ENCODE measurements around the gene FRAS1.
"Not testable (repeated sequence)": the region's sequence is repeated elsewhere in the genome, so short reads cannot be mapped to it uniquely, and the experiment has no call there.

The FRAS1 gene

DNA sequence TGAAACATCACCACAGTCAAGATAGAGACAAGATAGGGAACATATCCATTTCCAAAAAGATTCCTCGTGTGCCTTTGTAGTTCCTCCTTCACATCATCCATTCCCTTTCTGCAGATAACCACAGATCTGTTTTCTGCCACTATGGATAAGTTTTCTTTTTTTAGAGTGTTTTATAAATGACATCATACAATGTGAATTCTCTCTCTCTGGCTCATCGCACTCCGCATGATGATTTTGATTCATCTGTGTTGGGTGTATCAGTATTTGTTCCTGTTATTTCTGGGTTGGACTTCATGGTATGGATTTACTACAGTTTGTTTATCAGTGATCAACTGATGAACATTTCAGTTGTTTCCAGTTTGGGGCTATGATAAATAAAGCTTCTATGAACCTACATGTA, 471.2 kb downstream of the FRAS1 start:
- DNase-seq = no peak

DNA sequence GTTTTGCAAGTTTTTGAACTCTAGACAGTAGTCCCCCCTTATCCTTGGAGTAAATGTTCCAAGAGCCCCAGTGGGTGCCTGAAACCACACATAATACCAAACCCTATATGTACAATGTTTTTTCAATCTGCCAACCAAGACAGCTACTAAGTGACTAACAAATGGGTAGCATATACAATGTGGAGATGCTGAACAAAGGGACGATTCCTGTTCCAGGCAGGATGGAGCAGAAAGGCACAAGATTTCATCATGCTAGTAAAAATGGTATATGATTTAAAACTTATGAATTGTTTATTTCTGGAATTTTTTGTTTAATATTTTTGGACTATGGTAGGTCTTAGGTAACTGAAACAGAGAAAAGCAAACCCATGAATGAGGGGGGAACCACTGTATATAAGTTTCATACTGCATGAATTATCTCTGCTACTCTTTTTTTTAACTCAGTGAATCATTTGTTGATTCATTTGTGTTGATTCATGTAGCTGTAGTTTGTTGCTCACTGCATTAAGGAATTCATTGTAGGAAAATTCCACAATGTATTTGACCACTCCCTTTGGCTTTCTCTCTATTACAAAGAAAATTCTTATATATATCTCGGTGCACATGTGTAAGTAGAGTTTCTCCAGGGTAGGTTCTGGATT, 472.6 kb downstream of the FRAS1 start:
- no peak for DNase-seq

DNA sequence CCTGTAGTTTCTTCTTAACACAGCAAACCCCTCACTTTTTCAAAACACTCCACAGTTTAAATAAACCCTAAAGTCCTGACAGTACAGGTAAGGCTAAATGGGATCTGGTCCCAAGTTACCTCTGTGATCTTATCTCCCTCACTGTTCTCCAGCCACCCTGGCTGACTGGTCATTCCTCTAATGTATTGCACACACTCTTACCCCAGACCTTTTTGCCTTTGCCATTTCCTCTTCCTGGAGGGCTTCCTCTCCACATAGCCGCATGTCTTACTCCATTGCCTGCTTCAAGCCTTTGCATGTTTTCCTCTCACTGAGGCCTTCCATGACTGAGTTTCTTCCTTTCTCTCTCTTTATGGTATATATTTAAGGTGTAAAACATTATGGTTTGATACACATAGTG, 474.9 kb downstream of the FRAS1 start:
- no peak for DNase-seq

DNA sequence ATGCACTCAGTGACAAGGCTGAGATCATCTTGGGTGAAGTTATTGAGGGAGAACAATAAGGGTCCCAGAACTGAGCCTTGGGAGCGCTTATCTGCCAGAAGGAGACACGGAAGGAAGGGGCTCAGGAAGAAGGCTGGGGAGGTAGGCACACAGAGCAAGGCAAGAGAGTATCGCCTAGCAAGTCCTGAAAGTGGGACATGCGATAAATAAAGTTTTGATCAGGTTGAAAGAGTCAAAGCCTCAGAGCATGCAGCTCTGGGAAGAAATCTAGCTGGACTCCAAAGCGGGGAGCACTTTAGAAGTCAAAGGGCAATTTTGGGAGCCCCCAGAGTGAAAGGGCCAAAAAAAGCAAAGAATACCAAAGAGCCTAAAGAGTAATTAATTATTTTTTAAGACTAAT, 476.7 kb downstream of the FRAS1 start:
- DNase-seq = no peak

DNA sequence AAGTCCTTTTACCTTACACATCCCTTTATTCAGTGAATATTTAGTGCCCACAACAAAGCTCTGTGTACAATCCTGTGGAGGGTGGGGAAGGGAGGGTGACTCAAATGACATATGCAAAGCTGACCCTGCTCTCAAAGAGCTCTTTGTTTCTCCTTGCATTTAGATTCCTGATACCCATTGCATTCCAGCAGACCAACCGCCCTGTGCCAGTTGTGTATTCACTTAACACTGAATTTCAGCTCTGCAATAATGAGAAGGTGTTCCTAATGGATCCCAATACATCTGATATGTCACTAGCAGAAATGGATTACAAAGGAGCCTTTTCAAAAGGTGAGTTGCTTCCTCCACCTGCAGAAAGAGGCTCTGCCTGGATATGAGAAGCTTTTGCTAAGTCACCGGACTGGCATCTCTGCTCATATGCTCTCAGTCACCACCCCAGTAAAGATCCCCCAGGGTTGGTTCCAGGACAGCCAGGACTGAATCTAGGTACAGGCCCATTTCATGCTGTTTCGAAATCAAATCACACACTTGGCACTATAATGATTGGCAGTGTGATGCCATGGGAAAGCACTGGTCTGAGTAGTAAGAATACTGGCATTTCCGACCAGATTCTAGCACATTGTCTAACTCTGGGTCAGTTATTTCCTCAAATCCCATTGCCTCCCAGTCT, 477.3 kb downstream of the FRAS1 start:
- DNase-seq = no peak

DNA sequence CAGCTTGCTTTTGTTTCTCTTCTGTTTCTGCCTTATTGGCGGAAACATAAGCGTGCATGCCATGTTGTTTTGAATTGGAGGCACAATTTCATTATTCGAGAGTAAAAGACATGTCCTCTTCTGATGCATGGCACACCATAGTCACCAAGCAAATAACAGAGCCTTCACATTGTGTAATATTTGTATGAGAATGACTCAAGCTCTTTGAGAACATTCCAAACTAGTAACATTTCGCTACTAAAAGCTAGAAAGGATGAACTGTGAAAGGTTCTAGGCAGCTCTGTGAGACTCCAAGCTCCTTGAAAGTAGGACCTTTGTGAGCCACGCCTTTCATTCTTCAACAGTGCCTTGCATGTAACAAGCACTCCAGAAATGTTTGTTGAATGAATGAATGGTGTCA, 485.2 kb downstream of the FRAS1 start:
- DNase-seq = no peak

DNA sequence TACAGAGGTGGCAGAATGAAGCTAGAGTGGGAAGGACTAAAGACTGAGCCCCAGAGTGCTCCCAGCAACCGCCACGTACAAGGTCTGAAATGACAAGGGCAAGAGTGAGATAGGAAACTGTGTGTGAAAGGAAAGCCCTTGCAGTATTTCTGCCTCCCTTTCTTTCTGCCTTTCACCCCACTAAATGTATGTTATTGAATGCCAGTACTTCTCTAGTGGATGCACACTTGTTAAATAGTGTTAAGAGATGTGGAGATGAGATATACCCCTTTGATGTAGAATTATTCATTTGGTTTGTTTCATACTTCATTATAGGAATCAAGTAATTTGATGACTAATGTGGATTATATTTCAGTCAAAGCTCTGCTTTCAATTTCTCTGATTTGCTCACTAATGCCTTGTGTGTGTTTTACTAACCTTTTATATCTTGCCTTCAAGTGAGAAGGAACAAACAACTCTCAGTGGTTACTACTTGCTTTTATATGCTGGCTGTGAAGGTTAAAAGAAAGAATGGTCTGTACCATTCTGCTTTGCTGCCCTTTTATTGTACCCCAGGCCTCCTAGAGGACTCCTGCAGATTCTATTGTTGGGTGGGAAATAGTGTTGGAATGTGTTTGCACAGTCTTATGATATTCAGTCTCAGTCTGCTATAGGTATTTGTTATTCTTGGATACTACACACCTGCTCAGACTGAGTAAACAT, 486.5 kb downstream of the FRAS1 start:
- no peak for DNase-seq

DNA sequence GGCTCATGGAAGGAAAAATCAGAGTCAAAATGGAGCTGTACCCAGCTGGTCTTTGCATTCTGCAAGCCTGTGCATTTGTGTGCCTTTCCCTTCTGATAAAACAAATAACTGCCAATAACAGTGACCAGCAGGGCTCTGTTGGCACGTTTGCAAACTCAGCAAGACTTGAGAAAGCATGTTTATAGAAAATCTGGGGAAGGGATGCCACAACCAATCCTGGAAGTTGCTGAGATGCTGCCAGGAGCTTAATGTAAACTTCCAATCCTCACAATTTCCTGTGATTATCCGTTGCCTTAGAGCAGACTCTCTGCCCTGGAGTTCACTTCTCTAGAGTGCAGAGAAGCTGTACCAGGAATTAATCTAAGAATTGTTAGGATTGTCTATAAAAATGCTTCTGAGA, 487.6 kb downstream of the FRAS1 start:
- DNase-seq = no peak

DNA sequence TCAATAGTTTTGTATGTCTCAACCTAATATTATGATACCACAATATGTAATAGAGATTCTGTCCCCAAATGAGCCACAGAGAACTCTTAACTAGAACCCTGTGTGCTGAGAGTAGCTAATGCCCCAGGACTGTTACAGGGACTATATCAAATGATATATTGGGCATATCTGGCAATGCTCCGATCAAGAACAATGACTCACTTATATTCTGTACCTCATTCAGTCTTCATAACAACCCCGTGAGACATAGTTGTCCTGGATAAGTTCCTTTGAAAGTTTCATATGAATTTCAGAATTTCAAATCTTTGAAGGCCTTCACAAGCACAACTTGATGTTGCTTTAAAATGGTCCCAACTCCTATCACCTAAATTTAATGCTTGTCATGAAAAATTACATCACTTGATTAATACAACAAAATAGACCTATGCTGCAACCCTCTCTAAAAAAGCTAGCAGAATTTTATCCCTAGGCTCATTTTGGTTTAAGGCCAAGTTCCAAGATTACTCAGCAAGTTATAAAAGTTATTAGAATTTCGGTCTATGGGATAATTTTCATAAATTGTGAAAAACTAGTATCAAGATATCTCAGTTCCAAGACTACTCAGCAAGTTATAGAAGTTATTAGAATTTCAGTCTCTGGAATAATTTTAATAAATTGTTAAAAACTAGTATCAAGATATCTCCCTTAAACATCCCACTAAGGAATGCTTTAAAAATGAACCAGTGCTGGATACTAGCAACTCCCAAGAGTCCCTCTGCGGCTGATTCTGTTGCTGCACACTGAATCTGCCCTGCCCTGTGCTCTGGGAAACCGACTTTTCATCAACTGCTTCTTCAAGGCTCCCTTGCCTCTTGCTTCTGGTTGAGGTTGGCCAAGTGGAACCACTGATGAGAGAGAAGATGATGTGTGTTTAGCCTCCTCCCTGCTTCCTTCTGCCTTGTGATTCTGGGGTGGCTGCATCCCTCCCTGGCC, 488.4 kb downstream of the FRAS1 start:
- no peak for DNase-seq

DNA sequence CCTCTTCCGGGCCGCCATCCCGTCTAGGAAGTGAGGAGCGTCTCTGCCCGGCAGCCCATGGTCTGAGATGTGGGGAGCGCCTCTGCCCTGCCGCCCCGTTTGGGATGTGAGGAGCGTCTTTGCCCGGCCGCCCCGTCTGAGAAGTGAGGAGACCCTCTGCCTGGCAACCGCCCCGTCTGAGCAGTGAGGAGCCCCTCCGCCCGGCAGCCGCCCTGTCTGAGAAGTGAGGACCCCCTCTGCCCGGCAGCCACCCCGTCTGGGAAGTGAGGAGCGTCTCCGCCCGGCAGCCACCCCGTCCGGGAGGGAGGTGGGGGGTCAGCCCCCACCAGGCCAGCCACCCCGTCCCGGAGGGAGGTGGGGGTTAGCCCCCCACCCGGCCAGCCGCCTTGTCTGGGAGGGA, 490.8 kb downstream of the FRAS1 start:
- DNase-seq = not testable (repeated sequence)

DNA sequence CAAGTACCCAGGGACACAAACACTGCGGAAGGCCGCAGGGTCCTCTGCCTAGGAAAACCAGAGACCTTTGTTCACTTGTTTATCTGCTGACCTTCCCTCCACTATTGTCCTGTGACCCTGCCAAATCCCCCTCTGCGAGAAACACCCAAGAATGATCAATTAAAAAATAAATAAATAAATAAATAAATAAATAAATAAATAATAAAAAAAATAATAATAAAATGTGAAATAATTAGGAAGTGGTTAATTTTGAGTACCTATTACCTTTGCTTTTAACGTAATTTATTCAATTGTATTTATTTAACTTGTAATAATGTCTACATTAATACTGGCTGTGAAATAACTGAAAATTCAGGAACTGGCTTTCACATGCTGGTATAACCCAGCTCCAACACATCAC, 491.8 kb downstream of the FRAS1 start:
- not testable (repeated sequence) for DNase-seq

DNA sequence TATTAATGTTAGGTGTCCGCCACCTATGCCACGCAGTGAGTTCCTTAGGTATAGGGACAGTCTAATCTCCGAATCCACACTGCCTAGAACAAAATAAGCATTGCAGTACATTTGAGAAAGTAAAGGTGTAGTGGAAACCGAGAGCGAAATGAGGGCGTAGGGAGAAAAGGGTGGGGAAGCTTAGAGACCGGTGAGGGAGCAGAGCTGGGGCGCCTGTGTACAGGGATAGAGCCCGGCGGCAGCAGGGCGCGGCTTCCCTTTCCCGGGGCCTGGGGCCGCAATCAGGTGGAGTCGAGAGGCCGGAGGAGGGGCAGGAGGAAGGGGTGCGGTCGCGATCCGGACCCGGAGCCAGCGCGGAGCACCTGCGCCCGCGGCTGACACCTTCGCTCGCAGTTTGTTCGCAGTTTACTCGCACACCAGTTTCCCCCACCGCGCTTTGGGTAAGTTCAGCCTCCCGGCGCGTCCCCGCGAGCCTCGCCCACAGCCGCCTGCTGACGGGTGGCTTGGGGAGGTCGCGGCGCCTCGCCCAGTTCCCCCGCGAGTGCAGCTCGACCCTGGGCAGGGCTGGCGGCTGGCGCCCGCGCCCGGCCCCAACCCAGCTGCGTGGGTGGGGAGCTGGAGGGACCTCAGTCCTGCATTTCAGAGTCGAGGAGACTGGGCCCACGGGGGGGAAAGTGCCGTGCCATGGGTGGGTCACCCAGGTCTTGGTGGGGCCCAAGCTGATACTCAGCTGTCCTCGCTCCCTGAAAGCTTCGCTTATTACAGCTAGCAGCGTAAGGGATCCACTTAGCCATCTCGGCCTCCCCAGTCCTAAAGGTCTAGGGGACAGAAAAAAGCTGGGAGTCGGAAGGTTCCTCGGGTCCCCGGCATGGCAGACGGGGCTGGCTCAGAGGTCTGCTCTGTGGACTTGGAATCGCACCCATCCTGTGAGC, 494.6 kb downstream of the FRAS1 start, which contains the start of gene ANXA3:
Gene ANXA3, plus strand, starts transcription at position 351 of the 932 bp plus-strand sequence. CDS start 2,704 bp downstream, outside the sequence.
- DNase-seq = peak; percentile 3

DNA sequence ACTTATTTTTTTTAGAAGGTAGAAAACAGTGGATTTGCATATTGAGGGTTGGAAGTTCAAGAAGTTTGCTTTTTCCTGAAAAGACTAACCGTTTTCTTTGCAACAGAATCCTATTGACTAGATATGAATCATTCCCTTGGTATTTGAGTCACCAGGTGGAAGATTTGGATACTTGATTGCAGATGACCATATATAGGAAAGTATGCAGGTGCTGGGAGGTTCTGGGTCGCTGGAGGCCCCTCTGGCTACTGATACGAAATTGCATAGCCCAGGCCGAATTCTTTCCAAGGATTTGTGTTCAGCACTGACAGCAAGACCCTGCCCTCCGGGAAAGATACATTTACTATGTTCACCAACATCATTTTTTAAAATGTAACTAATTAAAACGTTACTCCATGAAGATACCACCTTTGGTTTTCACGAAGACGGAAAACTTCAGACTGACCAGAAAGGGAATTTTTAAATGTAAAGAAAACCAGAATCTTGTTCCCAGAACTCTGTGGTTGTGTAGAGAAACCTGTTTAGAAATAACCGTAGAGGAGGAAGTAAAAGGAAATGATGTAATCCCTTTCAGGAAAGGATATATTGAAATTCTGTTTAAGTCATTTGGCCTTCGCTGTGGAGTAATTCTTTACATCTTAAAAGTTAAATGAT, 495.4 kb downstream of the FRAS1 start:
- no peak for DNase-seq

DNA sequence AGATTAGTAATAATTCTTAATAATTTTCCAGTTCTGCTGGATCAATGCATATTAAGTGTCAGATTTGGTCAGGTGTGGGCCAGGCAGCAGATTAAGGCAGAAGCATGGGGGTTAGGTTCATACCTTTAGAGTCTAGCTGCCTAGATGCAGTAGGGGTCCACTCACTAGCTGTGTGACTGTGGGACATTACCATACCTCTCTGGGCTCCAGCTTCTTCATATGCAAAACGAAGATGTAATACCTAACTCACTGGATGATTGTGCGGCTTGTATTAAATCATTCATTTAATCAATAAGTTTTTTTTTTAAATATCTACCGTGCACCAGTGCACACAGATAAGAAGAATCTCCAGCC, 495.9 kb downstream of the FRAS1 start:
- DNase-seq = no peak

DNA sequence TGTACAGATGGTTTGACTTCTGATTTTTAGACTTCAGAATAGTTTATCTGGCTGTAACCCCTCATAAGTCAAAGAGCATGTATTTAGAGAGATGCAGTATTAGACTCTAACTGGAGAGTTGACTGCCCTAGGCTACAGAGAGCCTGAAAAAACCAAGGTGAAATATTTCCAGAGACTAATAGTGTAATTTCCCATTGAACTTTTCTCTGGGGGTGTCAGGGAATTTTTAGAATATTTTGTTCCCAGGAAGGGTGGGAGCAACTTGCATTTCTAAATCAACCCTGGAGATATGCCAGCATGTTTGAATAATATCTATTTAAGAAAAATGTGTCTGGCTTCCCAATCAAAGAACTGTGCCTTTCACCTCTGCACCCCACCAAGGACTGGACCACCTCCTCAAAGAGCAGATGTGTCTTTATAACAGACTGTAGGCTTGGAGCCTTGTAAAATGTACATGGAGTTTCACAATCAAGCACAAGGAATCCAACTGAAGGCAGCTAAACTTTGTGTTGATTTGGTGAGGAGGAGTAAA, 496.5 kb downstream of the FRAS1 start:
- no peak for DNase-seq

DNA sequence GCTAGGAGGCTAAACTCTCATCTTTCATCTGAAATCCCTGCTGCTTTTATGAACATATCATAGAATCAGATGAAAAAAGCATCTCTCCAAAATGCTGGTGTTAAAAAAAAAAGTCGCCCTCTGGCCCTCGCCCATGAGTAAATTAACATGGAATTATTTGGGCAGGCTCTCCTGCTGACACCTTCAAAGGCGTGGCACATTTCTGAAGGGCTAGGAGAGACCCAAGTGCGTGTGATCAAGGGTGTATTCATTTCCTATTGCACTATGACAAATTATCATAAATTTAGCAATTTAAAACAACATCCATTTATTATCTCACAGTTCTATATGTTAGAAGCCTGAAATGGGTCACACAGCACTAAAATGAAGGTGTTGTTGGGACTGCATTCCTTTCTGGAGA, 499.5 kb downstream of the FRAS1 start:
- no peak for DNase-seq

DNA sequence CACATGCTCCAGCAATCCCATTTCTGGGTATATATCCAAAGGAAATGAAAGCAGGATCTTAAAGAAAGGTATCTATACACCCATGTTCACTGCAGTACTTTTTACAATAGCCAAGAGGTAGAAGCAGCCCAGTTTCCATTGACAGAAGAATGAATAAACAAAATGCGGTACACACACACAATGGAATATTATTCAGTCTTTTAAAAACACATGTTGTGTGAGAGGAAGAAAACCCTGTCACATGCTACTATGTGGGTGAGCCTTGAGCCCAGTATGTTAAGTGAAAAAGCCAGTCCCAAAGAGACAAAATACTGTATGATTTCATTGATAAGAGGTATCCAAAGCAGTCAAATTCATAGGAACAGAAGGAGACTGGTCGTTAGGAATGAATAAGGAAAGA, 500.7 kb downstream of the FRAS1 start:
- DNase-seq = no peak

DNA sequence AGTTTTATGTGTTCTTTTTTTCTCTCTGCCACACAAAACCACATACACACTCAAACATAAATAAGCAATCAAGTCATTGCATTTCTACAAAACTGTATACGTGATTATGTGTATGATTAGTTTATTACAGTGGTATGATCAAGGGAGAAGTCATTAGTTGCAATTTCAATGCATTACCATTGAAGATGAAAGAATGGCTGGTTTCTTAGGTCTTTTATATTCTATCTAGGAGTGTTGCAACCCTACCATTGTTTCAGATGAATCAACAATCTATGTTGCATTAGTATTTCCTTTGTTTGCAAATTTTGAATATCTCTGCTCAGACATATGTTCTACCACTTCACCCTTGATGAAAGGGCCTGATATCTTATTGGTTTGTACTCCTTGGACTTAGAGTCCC, 501.3 kb downstream of the FRAS1 start:
- DNase-seq = no peak

DNA sequence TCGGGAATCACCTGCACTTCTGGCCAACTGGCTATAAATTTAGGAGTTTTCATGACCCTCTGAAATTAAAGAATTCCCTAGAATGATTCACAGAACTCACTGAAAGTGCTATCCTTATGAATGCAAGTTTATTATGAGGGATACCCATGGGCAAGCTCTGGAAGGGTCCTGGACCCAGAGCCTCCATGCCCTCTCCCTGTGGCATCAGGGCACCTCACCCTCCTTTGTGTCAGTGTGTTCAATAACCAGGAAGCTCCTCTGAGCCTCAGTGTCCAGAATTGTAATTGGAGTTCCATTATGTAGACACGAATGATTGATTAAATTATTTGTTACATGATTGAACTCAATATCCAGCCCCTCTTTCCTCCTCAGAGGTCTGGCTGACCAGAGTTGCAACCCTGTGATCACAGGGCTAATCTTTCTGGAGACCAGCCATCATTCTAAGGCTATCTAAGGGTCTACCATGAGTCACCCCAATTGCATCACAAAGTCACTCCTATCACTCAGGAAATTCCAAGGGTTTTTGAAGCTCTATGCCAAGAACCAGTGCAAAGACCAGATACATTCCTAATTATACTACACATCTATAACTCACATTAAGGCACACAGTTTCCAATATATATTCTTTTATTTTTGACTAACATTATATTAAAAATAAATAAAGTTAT, 503.3 kb downstream of the FRAS1 start:
- no peak for DNase-seq

DNA sequence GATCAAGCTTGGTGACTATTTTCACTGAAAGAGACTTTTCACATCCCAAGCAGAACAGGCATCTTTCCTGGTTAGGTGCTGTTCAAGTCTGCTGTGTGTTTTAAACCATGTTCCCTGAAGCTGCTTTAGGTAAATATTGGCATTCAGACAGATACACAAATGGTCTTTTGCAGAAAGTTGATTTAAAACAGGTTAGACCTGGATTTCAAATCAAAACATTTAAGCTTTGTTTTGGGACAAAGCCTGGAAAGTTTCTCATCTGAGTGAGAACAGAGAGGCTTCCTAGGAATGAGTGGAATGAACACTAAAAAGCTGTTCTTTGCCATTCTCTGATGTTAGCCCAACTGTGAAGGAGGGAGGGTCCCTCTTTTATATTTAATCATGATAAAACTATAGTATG, 504.6 kb downstream of the FRAS1 start:
- DNase-seq = no peak

DNA sequence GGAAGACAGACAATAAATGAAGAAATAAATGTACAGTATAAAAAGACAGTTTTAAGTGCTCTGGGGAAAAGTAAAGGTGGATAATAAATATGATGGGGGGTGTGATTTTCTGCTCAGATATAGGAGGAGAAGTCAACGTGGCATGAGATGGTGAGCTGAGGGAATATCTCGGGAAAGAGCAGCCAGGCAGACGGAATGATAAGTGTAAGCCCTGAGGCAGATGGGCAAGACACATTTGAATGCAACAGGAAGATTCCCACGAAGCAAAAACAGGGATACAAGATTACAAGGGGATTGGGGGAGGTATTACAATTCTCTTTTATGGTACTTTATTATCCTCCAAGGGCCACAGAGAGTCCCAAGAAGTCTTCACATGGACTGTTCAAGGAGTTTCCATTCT, 505.6 kb downstream of the FRAS1 start:
- no peak for DNase-seq
